ENCODE results near the gene RNF17.

RNF17 gene

DNA sequence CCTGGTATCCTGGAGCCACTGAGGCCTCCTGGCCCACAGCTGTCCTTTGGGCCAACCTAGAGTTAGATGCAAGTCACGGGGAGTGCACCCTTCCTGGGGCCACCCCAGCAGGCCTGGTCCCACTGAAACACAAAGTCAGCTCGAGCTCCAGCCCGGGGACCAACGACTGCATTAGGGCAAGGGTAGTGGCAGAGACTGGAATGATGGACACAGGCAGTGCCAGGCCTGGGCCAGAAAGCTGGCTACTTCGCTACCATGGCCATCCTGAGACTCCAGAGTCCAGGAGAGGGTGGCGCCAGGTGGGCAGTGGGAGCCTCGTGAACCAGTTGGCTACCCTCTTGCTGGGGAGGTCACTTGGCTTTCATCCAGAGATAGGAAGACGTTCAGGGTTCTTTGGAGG is 22.2 kb upstream of the RNF17 start:
- TF ChIP-seq CTCF (IDR thresholded peaks at IDR 0.05): no peak

DNA sequence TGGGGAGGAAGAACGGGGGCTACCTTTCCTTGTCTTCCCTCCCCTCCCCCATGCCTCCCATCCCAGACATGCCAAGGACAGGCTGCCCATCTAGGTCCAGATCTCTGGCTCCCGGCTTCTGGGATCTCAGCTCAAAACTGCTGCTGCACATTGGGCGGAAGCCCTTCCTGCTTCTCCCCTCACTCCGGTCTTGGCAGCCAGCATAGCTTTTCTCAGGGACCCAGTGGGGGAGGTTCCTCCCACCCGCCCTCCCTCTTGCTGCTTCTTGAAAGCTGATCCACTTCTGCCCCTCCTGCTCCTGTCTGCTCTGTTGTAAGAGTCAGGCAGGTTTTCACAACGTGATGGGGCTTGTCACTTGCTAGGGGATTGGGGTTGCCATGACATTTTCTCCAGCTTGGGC is 21.7 kb upstream of the RNF17 start:
- Mint-ChIP-seq H3K9me3 (no peaks in the 10 kb centered on the region), H3K27me3 (ENCODE audit: low read depth, poor library complexity) (peaks cover 43% of the 10 kb centered on the region), H3K36me3 (ENCODE audit: low read depth) (no peaks in the 10 kb centered on the region), H3K4me3 (no peak overlapping the region), H3K4me1 (peaks cover 35% of the 10 kb centered on the region), H3K27ac (no peak overlapping the region)
- peak; percentile 37 for DNase-seq
- TF ChIP-seq CTCF (IDR thresholded peaks at IDR 0.05): no peak

More for the DNA sequence above, 22.2 kb upstream of the RNF17 start:
- no peak for DNase-seq
- H3K36me3 Mint-ChIP-seq (ENCODE audit: low read depth): no peaks in the 10 kb centered on the region
- H3K27ac Mint-ChIP-seq: no peak overlapping the region
- no peaks in the 10 kb centered on the region for H3K9me3 Mint-ChIP-seq
- H3K4me3 Mint-ChIP-seq: no peak overlapping the region
- peaks cover 38% of the 10 kb centered on the region for H3K27me3 Mint-ChIP-seq (ENCODE audit: low read depth, poor library complexity)
- H3K4me1 Mint-ChIP-seq: peaks cover 31% of the 10 kb centered on the region

DNA sequence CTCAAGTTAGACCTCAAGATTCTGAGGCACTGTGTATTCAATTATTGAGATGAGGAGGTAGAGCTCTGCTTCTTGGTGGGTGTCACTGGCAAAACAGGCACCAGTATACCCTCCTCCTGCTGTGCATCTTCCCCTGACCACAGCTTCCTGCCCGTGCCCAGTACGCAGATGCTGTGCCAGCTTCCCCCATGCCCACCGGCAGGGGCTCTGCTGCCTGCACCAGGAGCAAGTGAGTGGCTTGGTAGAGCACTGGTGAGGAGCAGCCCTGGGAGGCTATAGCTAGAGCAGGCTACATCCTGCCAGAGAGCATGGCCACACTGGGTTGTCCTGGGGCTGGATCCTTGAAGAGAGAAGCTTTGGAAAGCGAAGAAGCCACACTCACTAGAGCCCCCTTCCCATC is 21.0 kb upstream of the RNF17 start:
- no peaks in the 10 kb centered on the region for H3K9me3 Mint-ChIP-seq
- peaks cover 49% of the 10 kb centered on the region for H3K27me3 Mint-ChIP-seq (ENCODE audit: low read depth, poor library complexity)
- H3K4me3 Mint-ChIP-seq: no peak overlapping the region
- no peaks in the 10 kb centered on the region for H3K36me3 Mint-ChIP-seq (ENCODE audit: low read depth)
- TF ChIP-seq CTCF (IDR thresholded peaks at IDR 0.05): no peak
- no peak for DNase-seq
- peaks cover 38% of the 10 kb centered on the region for H3K4me1 Mint-ChIP-seq
- no peak overlapping the region for H3K27ac Mint-ChIP-seq

- DNase-seq: no peak
- H3K4me3 Mint-ChIP-seq: no peak overlapping the region
- H3K27ac Mint-ChIP-seq: no peak overlapping the region
- no peaks in the 10 kb centered on the region for H3K9me3 Mint-ChIP-seq
- H3K4me1 Mint-ChIP-seq: peaks cover 37% of the 10 kb centered on the region
- no peak for TF ChIP-seq CTCF (IDR thresholded peaks at IDR 0.05)
- peaks cover 57% of the 10 kb centered on the region for H3K27me3 Mint-ChIP-seq (ENCODE audit: low read depth, poor library complexity)
- no peaks in the 10 kb centered on the region for H3K36me3 Mint-ChIP-seq (ENCODE audit: low read depth)
Measured at GRCh38 chr13:24744247-24744646, 19.7 kb upstream of the RNF17 start.

DNA sequence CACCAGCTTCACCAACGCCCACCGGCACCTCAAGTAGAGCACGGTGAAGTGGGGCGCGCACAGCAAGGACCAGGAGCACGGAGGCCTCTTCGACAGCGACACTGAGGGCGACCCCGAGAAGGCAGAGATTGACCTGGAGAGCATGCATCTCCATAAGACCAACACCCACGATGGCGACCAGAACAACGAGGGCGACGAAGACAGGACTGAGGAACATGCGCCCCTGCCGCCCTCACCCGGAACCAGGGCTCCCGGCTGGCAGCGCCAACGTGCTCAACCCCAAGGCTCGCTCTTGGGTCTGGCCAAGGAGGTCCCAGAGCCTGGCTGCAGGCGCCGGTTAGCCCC is 18.5 kb upstream of the RNF17 start:
- no peak for DNase-seq
- Mint-ChIP-seq H3K27me3 (ENCODE audit: low read depth, poor library complexity) (peaks cover 69% of the 10 kb centered on the region), H3K4me3 (peak overlapping the region; percentile 40), H3K27ac (no peak overlapping the region), H3K4me1 (peaks cover 32% of the 10 kb centered on the region), H3K36me3 (ENCODE audit: low read depth) (no peaks in the 10 kb centered on the region), H3K9me3 (no peaks in the 10 kb centered on the region)
- TF ChIP-seq CTCF (IDR thresholded peaks at IDR 0.05): no peak

DNA sequence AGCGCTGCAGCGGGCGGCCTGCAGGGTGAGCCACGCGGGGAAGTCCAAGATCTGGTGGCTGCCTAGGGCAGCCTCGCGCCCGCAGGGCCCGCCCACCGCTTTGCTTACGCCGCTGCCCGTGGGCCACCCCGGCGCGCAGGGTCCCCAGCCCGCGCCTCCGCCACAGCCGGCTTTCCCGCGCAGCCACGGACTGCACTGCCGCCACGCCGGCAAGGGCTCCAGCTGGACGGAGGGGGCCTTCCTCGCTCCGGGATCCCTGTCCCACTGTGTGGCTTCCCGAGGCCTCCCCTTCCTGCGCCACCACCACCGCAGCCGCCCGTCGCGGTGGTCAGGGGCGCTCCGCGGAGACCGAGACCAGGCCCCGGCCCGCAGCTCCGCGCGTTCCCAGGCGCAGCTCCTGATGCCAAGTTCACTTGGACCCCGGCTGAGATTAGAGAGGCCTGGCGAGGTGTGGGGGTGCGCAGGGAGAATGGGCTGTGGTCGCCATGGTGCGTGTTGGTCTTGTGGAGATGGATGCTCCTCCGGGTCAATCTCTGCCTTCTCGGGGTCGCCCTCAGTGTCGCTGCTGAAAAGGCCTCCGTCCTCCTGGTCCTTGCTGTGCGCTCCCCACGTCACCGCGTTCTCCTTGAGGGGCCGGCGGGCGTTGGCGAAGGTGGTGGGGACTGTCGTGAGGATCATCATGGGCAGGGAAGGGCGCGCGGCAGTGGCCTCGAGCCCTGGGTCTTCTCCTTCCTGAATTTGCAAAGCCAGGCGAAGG is 17.9 kb upstream of the RNF17 start:
- Mint-ChIP-seq H3K36me3 (ENCODE audit: low read depth) (no peaks in the 10 kb centered on the region), H3K4me3 (peak overlapping the region; percentile 85), H3K9me3 (no peaks in the 10 kb centered on the region), H3K27me3 (ENCODE audit: low read depth, poor library complexity) (peaks cover 74% of the 10 kb centered on the region), H3K4me1 (peaks cover 32% of the 10 kb centered on the region), H3K27ac (no peak overlapping the region)
- DNase-seq: peak; percentile 25
- no peak for TF ChIP-seq CTCF (IDR thresholded peaks at IDR 0.05)

Measured in nephron progenitor cell (in vitro differentiated cells).